RWPE1 (cell line): ENCODE data around the gene SFXN4.

ENCODE experiments used
- CTCF ChIA-PET: fragments of 350-600 bp; sonication (Branson Sonifier 250); formaldehyde crosslinking; extraction: SDS; loops from one replicate; lab custom pipeline; 2021; lab: Yijun Ruan, JAX
- POLR2A ChIA-PET: fragments of 400-600 bp; formaldehyde crosslinking; extraction: SDS; loops from one replicate; lab custom pipeline; 2020; ENCODE audit warnings: antibody characterized with exemption; ENCODE audit not compliant: low non-redundant PET; lab: Yijun Ruan, JAX
- DNase-seq: peaks from one replicate; pipeline ENCODE4 v3.0.0; 2012; ENCODE audit warnings: low spot score
- H3K27ac ChIP-seq: fragments of 450-650 bp; 2 replicates; pipeline ENCODE4 v1.5.1; 2017
- TF ChIP-seq, protein P1 (sequence below): fragments of 450-650 bp; conservative IDR thresholded peaks from 2 replicates; pipeline ENCODE4 v1.5.1; 2017; ENCODE audit warnings: low read depth, mild to moderate bottlenecking

The SFXN4 gene

DNA sequence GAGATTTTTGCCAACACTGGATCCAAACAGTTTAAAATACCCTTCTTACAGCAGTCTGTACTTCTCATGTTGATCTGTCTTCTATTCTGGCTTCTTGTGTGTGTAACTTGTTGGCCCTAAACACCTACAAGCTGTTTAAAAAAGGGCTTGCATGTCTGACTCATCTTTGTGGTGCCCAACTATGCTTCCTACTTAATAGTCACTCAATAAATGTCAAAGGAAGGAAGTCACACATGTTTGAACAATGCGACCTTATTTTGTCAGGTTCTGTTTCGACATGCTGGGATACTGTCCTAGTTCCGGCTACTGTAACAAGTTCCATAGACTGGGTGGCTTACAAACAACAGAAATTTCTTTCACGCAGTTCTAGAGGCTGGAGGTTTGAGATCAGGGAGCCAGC, 32.4 kb upstream of the SFXN4 start:
- POLR2A ChIA-PET: interaction anchor here (0.7 kb wide), 1 partner anchor 32 kb away, joined by 3 read pairs; no protein-coding TSS in a partner anchor
- DNase-seq: no peak
- TF ChIP-seq, protein P1, sequence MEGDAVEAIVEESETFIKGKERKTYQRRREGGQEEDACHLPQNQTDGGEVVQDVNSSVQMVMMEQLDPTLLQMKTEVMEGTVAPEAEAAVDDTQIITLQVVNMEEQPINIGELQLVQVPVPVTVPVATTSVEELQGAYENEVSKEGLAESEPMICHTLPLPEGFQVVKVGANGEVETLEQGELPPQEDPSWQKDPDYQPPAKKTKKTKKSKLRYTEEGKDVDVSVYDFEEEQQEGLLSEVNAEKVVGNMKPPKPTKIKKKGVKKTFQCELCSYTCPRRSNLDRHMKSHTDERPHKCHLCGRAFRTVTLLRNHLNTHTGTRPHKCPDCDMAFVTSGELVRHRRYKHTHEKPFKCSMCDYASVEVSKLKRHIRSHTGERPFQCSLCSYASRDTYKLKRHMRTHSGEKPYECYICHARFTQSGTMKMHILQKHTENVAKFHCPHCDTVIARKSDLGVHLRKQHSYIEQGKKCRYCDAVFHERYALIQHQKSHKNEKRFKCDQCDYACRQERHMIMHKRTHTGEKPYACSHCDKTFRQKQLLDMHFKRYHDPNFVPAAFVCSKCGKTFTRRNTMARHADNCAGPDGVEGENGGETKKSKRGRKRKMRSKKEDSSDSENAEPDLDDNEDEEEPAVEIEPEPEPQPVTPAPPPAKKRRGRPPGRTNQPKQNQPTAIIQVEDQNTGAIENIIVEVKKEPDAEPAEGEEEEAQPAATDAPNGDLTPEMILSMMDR: no peak
- CTCF ChIA-PET: interaction anchor here (0.6 to 2.8 kb wide), 7 partner anchors 8 to 395 kb away, joined by 3 to 17 read pairs (median 6); partner anchors contain the start of gene GRK5
- H3K27ac ChIP-seq: no peak overlapping the region; the same call in 1 of the 2 replicates

DNA sequence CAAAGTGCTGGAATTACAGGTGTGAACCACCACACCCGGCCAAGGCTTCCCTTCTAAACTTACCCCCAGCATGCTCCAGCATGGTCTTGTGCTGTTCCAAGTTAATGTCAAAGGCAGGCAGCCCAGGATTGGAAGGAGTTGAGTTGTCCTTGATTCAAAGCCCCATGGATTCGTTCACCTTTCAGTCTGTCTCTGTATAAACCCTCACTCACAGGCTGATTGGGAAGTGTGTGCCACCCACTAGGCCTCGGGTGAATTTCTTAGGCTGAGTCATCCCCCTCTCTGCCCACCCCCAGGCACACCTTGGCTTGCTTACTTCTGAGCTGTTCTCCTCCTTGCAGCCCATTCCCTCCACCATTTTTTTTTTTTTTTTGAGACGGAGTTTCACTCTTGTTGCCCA, 26.4 kb upstream of the SFXN4 start:
- CTCF ChIA-PET: interaction anchor here (0.7 kb wide), 2 partner anchors 71 to 158 kb away, joined by 3 to 5 read pairs; no protein-coding TSS in a partner anchor
- TF ChIP-seq, protein P1: no peak
- H3K27ac ChIP-seq: peak overlapping the region; percentile 46
- POLR2A ChIA-PET: no interaction called here
- DNase-seq: peak; percentile 93

DNA sequence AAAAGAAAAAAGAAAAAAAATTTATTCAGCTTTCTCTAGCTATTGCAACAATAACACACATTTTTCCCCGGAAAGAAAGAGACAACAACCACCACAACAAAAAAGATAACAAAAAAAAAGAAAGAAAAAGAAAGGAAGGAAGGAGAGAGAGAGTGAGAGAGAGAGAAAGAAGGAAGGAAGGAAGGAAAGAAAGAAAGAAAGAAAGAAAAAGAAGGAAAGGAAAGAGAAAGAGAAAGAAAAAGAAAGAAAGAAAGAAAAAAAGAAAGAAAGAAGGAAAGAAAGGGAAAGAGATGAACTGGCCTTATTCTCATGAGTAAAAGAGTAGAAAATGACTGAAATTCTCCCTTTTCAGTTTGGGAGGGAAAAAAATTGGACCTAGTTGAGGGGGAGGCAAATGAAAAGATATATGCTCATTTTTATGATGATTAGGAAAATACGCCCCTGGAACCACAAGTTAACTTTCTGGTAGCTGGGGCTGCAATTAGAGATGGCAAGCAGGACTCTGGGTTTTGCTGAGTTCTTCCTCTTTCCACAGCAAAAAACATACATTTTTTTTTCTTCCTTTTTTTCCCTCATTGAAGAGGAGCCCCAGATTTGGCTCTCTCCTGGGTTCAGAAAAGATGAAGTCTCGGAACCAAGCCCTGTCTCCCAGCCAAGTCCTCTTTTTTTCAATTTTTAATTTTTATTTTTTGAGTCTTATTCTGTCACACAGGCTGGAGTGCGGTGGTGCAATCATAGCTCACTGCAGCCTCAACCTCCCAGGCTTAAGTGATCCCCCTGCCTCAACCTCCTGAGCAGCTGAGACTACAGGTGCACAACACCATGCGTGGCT, 25.7 kb upstream of the SFXN4 start:
- POLR2A ChIA-PET: interaction anchor here (0.6 kb wide), 1 partner anchor 137 kb away, joined by 8 read pairs; no protein-coding TSS in a partner anchor
- TF ChIP-seq, protein P1: no peak
- H3K27ac ChIP-seq: peak overlapping the region; percentile 75
- CTCF ChIA-PET: interaction anchor here (0.7 to 1.0 kb wide), 2 partner anchors 15 to 70 kb away, joined by 5 to 6 read pairs; partner anchors contain the start of gene GRK5
- DNase-seq: no peak

DNA sequence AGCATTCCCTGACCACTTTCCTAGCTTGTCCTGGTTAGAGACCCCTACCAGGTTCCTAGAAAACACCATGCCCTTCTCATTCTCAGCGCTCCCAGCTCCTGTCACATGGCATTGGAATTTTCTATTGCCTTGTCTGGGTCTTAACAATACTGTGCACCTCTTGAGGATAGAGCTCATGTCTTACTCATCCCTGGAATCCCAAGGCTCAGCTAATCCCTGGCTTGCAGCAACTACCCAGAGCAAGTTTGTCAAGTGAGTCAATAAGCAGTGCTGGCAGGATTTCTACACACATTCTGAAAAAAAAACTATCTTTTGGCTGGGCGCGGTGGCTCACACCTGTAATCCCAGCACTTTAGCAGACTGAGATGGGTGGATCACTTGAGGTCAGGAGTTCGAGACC, 24.8 kb upstream of the SFXN4 start:
- ChIA-PET CTCF (interaction anchor here (0.6 to 1.6 kb wide), 5 partner anchors 9 to 646 kb away, joined by 3 to 7 read pairs (median 3); partner anchors contain the start of gene GRK5), POLR2A (interaction anchor here (0.6 kb wide), 1 partner anchor 136 kb away, joined by 8 read pairs; no protein-coding TSS in a partner anchor)
- peak overlapping the region; percentile 75 for H3K27ac ChIP-seq
- peak; percentile 97 for DNase-seq
- TF ChIP-seq, protein P1: no peak

DNA sequence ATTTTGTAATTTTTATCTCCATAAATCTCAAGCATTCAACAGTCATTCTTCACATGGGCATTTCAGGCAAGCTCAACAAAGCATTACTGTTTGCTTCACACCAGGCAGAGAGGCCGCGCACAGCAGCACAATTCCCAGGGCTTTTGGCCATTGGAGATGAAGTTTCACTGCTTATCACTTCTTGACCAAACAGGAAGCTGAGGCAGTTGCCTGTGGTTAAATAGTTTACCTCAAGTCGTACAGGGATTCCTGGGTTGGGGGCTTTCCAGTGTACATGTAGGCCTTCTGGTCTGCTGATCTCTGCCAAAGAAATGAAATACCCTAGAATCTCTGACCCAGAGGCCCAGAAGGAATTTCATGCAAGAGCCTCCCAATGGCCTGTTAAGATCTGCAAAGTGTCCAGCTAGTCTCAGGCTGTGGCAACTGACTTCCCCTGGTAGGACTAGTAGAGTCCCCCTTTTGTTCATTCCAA, 24.3 kb upstream of the SFXN4 start:
- no peak for DNase-seq
- peak overlapping the region; percentile 75 for H3K27ac ChIP-seq
- POLR2A ChIA-PET: no interaction called here
- CTCF ChIA-PET: interaction anchor here (0.6 to 1.6 kb wide), 7 partner anchors 10 to 646 kb away, joined by 3 to 7 read pairs (median 3); partner anchors contain the start of gene GRK5
- TF ChIP-seq, protein P1: no peak
